Activated CD8-positive, alpha-beta memory T cell treated with anti-CD3 and anti-CD28 coated beads for 4 hours (primary cell): ENCODE results near the gene TRIOBP.

ENCODE experiments used
- DNase-seq, 2 donors: peaks; one replicate each; pipeline ENCODE4 v3.0.0-alpha.2; 2020; ENCODE audit warnings: low read depth in 2 of 2

Gene TRIOBP

GRCh38 chr22:37804881-37805809 is 108.3 kb downstream of the TRIOBP start:
- DNase-seq: peak; percentile 9 to 14

- DNase-seq: no peak
These were observed 109.0 kb downstream of the TRIOBP start for GRCh38 chr22:37805810-37806277.

- DNase-seq: no peak
These were observed 109.8 kb downstream of the TRIOBP start for GRCh38 chr22:37806409-37807333.

- peak; percentile 70 to 73 for DNase-seq
These were observed 110.8 kb downstream of the TRIOBP start, which contains the start of gene GCAT for GRCh38 chr22:37807410-37808293. GCAT (plus strand) TSS chr22:37807934; CDS start chr22:37807968, 34 bp downstream.

- DNase-seq: no peak
These were observed 111.4 kb downstream of the TRIOBP start for GRCh38 chr22:37808294-37808657.

- no peak for DNase-seq
These were observed 113.0 kb downstream of the TRIOBP start for GRCh38 chr22:37809672-37810333.

- no peak for DNase-seq
These were observed 115.0 kb downstream of the TRIOBP start for GRCh38 chr22:37811867-37812266.

GRCh38 chr22:37812869-37813678 is 116.2 kb downstream of the TRIOBP start:
- no peak for DNase-seq

GRCh38 chr22:37815593-37815992 is 118.7 kb downstream of the TRIOBP start:
- DNase-seq: no peak

- DNase-seq: no peak
These were observed 119.8 kb downstream of the TRIOBP start for GRCh38 chr22:37816543-37817180.

- DNase-seq: peak; percentile 49 to 66
These were observed 121.0 kb downstream of the TRIOBP start for GRCh38 chr22:37817705-37818408.

GRCh38 chr22:37818409-37819104 is 121.7 kb downstream of the TRIOBP start:
- peak; percentile 14 to 46 for DNase-seq

GRCh38 chr22:37819105-37819433 is 122.2 kb downstream of the TRIOBP start:
- no peak for DNase-seq

GRCh38 chr22:37820350-37820749 is 123.5 kb downstream of the TRIOBP start:
- no peak for DNase-seq

GRCh38 chr22:37822079-37822833 is 125.4 kb downstream of the TRIOBP start:
- no peak for DNase-seq

GRCh38 chr22:37823134-37823985 is 126.5 kb downstream of the TRIOBP start, which contains the start of gene GALR3:
GALR3 (plus strand) TSS chr22:37823382; CDS start chr22:37823407, 25 bp downstream.
- DNase-seq: no peak
